Skeletal muscle cell (primary cell): ENCODE data around the gene THSD7A.

ENCODE experiments used
- DNase-seq: peaks from one replicate; pipeline ENCODE4 v3.0.0-alpha.2; 2010; ENCODE audit warnings: low read depth
- H3K4me3 ChIP-seq: 2 replicates; pipeline ENCODE4 v1.5.1; 2011; ENCODE audit warnings: low read depth, mild to moderate bottlenecking, control low read depth, low read length, moderate library complexity

THSD7A gene

DNA sequence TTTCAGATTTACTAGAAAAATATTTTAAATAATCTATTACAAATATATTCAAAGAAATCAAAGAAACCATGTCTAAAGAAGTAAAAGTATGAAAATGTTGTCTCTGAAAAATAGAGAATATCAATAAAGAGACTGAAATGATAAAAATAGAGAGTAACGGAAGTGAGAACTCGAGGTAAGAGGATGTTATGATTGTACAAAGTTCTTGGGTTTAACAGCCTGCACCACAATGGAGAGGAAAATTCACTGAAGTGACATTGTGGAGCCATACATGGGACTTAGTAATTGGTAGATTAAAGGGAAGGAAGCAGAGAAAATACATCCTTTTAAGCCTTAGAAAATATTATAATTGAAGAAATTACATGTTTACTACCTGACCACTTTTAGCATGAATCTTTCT lies 77.9 kb downstream of the THSD7A start:
- DNase-seq: no peak
- H3K4me3 ChIP-seq: no peak overlapping the region

DNA sequence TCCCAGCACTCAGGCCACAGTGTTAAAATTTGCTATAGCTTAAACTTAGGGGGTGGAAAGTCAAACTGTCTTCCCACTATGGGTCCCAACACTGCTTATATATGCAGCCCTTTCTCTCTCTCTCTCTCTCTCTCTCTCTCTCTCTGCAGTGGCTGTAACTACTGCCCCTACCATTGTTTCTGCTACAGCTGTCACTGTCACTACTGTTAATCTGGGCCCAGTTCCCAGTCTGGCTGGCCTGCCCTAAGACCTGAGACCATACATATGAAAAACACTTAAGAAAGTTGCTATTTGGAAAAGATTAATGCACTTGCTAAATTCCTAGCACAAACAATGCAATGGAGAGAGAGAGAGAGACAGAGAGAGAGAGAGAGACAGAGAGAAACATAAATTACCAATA lies 78.6 kb downstream of the THSD7A start:
- H3K4me3 ChIP-seq: no peak overlapping the region
- DNase-seq: no peak

- no peak for DNase-seq
- no peak overlapping the region for H3K4me3 ChIP-seq
Measured at GRCh38 chr7:11751807-11752389, 80.1 kb downstream of the THSD7A start.

DNA sequence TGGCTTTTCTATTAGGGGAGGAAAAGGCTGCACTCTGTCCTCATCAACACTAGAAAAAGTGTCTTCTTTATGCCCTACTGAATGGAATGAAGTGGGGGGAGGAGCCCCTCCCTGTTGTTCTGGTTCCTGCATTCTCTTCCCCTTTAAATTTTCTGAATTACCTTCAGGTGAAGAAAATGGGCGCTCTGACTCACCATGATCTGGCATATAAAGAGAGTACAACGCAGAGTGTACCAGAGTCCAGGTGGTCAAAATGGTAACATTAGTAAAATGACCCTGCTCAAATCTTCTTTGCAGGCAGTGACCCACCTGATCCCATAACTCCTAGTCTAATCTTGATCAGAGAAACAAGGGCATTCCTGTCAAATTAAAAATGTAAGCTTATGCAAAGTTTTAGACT lies 80.7 kb downstream of the THSD7A start:
- no peak overlapping the region for H3K4me3 ChIP-seq
- DNase-seq: no peak

DNA sequence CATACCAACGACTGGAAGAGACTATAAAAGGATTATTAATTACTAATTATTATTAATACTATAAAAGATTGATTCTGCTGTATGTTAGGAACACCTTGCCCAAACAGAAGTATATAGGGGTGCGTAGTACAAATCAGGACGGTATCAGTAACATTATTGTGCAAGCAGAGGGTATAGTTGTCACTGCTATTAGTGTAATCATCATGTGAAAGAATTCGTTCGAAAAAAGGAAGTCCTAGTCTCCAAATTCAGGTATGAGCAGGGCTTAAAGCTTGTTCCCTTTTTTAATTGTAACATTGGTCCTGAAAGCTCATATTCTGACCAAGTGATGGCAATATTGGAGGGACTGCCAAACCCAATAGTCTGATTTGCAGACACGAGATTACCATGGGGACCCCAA lies 81.8 kb downstream of the THSD7A start:
- no peak for DNase-seq
- no peak overlapping the region for H3K4me3 ChIP-seq

- no peak overlapping the region for H3K4me3 ChIP-seq
- DNase-seq: no peak
Measured at GRCh38 chr7:11749629-11750028, 82.4 kb downstream of the THSD7A start.

- no peak for DNase-seq
Measured at GRCh38 chr7:11748884-11749283, 83.1 kb downstream of the THSD7A start.

GRCh38 chr7:11747715-11748485 lies 84.1 kb downstream of the THSD7A start:
- H3K4me3 ChIP-seq: no peak overlapping the region
- no peak for DNase-seq

More at GRCh38 chr7:11748884-11749283, 83.1 kb downstream of the THSD7A start:
- no peak overlapping the region for H3K4me3 ChIP-seq

DNA sequence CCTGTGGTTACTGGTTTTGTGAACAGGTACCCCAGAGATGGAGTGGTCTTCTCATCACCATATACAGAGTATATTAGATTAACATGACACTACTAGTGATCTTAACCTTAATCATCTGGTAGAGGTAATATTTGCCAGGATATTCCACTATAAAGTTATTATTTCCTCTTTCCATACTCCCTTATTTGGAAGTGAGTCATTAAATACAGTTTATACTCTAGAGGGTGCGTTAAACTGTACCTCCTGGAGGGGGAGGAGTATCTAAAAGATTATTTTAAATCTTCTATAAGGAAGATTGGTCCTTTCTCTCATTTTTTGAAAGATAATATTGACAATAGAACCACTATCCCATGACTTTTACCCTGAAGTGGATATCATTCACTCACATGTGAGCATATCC lies 85.4 kb downstream of the THSD7A start:
- H3K4me3 ChIP-seq: no peak overlapping the region
- no peak for DNase-seq

DNA sequence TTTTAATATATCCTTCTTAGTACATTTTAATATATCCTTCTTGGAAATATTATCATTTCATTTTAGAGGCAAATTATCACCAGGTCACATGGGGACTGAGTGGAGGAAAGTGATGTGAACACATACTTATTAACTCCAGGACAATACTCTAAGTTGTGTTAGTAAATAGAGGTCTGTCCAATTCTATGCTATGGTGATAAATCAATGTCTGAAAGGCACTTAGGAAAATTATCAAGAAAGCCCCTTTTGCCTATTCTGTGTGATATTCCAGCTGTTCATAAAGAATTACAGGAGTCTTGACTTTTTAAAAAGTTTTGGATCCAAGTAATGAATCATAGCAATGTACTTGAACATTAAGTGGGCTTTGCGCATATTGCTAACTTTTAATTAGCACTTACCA lies 88.5 kb downstream of the THSD7A start:
- DNase-seq: no peak

GRCh38 chr7:11743016-11743415 lies 89.0 kb downstream of the THSD7A start:
- DNase-seq: no peak
- no peak overlapping the region for H3K4me3 ChIP-seq

More for the DNA sequence above, 88.5 kb downstream of the THSD7A start:
- H3K4me3 ChIP-seq: no peak overlapping the region

DNA sequence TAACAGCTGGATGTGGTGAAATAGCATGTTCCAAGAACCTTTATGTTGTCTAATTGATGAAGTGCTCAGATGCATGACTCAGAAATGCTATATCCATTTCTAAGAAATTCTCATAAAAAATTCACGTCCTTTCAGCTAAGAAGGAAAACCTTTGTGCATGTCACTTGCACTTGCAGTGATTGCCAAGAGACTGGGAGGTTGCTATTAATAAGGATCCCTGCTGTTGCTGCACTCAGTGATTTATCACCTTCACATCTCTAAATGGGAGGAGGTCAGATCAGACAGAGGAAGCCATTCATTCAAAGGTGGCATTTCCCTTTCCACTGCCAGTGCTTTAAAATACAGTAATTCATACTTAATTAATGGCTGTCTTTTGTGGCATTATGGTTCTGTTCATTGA lies 89.5 kb downstream of the THSD7A start:
- DNase-seq: no peak
- no peak overlapping the region for H3K4me3 ChIP-seq

DNA sequence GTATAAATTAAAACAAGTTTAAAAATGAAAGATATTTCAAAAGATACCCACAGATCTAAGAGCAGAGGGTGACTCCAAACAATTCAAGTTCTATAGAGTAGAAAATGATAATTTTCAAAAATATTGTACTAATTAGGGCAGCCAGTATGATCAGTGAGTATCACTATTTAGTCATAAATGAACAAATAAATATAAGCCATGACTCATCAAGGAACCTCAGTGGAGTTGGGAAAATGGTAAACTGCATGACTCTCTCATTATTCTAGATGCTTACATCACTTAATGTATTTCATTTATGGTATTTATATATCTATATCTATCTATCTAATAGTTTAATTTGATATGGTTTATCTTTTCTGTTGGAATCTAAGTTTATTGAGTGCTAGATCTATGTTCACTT lies 94.3 kb downstream of the THSD7A start:
- no peak overlapping the region for H3K4me3 ChIP-seq
- no peak for DNase-seq

DNA sequence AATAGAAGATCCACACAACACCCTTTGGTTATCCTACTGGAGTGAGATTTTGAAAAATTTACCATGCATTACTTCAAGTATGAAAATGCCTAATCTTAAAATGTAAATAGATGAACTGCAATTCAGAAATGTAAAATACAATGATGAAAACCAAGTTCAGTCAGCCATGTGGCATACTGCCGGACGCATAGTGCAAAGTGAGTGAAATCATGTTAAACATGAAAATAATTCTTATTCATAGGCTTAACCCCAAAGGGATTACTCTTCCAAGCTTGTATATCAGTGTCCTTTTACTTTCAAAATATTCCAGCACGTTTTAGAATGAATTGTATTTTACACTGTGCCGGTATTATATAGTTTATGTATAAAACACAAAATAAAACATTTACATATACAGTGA lies 99.8 kb downstream of the THSD7A start:
- no peak for DNase-seq
- no peak overlapping the region for H3K4me3 ChIP-seq

GRCh38 chr7:11730725-11731124 lies 101.3 kb downstream of the THSD7A start:
- DNase-seq: no peak
- no peak overlapping the region for H3K4me3 ChIP-seq

DNA sequence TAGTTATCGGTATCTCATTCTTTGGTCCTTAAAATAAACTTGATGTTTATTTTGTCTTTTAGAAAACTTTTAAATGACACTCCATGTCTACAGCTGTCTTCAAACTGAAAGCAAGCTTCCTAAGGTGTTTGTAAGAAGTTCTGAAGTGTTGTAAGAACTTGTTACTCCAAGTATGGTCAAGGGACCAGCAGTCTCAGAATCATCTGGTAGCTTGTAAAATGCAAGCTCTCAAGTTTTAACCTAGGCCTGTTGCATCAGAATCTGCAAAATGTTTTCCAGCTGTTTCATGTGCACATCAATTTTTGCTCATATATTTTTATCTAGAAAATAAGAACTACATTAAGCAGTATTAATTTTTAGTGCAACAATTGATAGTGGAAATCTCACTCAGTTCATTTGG lies 104.1 kb downstream of the THSD7A start:
- DNase-seq: peak; percentile 35
- no peak overlapping the region for H3K4me3 ChIP-seq

GRCh38 chr7:11726794-11727155 lies 105.2 kb downstream of the THSD7A start:
- no peak overlapping the region for H3K4me3 ChIP-seq
- peak; percentile 87 for DNase-seq

GRCh38 chr7:11726001-11726793 lies 105.8 kb downstream of the THSD7A start:
- H3K4me3 ChIP-seq: no peak overlapping the region
- no peak for DNase-seq

DNA sequence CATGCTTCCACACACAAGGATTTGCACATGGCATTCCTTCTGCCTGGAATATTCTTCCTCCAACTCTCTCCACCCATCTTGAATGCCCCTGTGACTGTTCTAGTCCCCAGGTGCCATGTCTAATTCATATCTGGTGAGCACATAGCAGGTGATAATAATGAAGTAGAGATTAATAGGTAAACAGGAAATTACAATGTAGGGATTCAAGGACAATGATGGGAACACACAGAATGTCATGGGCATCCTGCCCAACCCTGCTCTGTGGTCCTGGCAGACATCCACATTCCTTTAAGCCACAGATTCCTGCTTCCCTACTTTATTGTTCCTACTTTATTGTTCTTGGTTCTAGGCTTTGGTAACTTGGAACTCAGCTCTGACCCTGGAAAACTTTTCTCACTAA lies 115.8 kb downstream of the THSD7A start:
- peak; percentile 58 for DNase-seq
- H3K4me3 ChIP-seq: no peak overlapping the region

- H3K4me3 ChIP-seq: no peak overlapping the region
- DNase-seq: no peak
Measured at GRCh38 chr7:11714676-11715075, 117.3 kb downstream of the THSD7A start.

DNA sequence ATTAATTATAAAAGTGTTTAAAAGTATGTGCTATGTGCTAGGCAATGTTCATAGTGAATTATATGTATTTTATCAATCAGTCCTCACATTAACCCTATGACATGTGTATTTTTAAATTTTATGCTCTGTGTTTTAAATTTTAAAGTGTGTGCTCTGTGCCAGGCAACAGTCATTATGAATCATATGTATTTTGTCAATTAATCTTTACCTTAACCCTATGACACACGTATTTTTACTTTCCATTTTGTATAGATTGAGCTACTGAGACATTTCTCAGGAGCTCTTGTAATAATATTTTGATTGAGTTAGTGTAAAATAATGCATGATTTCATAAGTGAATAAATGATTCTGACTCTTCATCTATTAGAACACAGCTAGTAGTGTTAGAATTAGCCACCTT lies 117.8 kb downstream of the THSD7A start:
- no peak for DNase-seq
- no peak overlapping the region for H3K4me3 ChIP-seq
